ENCODE measurements around the gene EDRF1.

Gene EDRF1

DNA sequence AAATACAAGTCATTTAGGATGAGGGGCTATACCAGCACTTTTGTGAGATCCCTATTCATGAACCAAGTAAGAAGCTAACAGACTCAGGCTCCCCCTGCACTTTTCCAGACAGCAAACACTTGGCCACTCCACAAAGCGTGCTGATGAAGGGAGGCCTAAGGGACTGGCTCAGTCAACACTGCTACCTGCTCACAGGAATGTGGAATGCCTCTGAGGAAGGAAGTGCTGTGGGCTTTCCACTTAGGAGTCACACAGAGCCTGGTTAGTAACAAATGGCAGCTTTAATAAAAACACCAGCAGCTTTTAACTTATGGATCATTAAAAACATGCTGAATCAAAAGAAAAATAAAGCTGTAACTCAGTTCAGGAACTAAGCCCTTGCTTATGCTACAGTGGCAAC lies 88.5 kb downstream of the EDRF1 start:
- H3K27ac ChIP-seq: no peak overlapping the region
- TF ChIP-seq, protein P1, sequence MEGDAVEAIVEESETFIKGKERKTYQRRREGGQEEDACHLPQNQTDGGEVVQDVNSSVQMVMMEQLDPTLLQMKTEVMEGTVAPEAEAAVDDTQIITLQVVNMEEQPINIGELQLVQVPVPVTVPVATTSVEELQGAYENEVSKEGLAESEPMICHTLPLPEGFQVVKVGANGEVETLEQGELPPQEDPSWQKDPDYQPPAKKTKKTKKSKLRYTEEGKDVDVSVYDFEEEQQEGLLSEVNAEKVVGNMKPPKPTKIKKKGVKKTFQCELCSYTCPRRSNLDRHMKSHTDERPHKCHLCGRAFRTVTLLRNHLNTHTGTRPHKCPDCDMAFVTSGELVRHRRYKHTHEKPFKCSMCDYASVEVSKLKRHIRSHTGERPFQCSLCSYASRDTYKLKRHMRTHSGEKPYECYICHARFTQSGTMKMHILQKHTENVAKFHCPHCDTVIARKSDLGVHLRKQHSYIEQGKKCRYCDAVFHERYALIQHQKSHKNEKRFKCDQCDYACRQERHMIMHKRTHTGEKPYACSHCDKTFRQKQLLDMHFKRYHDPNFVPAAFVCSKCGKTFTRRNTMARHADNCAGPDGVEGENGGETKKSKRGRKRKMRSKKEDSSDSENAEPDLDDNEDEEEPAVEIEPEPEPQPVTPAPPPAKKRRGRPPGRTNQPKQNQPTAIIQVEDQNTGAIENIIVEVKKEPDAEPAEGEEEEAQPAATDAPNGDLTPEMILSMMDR (conservative IDR thresholded peaks at IDR 0.05): no peak
- no peak for TF ChIP-seq ZFX (IDR thresholded peaks at IDR 0.05)

DNA sequence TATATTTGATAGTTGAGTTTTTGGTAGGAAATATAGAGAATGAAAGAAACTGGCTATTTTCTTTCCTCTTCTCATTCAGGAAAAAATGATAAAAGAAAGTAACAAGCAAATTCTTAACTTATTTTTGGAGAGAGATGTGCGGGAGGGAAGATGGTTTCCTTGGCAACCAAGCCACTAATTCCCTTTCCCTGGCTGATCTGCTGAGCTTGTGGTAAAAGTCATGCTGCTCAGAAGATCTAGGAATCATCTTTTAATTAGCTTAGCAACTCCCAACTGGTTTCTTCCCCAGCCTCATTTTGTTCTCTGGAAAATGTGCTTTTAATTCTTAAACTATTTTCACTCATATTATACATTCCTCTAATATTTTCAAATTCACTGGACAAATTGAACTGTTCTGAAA lies 91.7 kb downstream of the EDRF1 start:
- no peak overlapping the region for H3K27ac ChIP-seq
- TF ChIP-seq, protein P1 (conservative IDR thresholded peaks at IDR 0.05): no peak
- TF ChIP-seq ZFX (IDR thresholded peaks at IDR 0.05): no peak

DNA sequence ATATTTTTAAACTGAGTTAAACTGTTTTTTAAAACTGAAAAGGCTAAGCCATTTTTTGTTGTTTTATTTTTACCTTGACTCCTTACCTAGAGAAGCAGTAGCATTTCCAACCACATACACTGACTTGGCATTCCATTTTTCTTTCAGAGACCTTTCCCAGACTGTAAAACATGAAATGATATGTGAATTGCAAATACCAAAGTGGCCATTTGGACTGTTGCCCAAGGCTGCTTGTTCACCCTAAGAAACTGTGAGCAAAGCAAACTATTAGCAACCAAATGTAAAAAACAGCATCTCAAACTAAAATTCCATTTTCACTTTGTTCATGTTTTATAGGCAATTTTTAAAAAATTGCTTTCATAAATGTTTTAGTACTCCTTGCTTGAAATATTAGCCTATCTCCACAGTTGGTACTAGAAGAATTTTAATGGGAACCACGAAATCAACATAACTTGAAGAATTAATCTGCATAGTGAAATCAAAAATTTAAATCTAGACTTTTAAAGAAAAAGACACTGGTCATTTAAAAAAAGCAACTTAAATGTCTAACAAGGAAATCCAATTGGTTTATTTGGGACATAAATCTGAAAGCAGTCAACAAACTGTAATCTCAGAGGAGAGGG lies 92.7 kb downstream of the EDRF1 start:
- TF ChIP-seq ZFX (IDR thresholded peaks at IDR 0.05): no peak
- TF ChIP-seq, protein P1 (conservative IDR thresholded peaks at IDR 0.05): no peak
- H3K27ac ChIP-seq: no peak overlapping the region
